Skin of body (tissue), 2 donors: Measurements from ENCODE around the gene OCA2. TPM values are rescaled to one million over a fixed set of nuclear protein-coding genes. Genes with fewer than 3 reads are reported as not detected.
"Not testable (repeated sequence)": the region's sequence is repeated elsewhere in the genome, so short reads cannot be mapped to it uniquely, and the experiment has no call there.

Experiments
- DNase-seq: peaks from one replicate; lab custom pipeline; 2025; lab: John Stamatoyannopoulos, UW
- total RNA-seq: library from RNA; depleted of rRNA; stranded (reverse); fragments of >200 nt; gene quantifications from one replicate; pipeline ENCODE4 v1.2.3, GENCODE V29; 2014

Gene OCA2
- total RNA-seq, 1 donor from 2014 or later = 1.4 TPM

GRCh38 chr15:28121577-28121976 is 22.5 kb upstream of the OCA2 start:
- DNase-seq = not testable (repeated sequence)

GRCh38 chr15:28120359-28120640 is 21.2 kb upstream of the OCA2 start:
- DNase-seq = no peak

GRCh38 chr15:28118531-28118930 is 19.4 kb upstream of the OCA2 start:
- no peak for DNase-seq

GRCh38 chr15:28118083-28118482 is 19.0 kb upstream of the OCA2 start:
- DNase-seq = no peak

- DNase-seq = no peak
Measured at GRCh38 chr15:28117432-28117990, 18.4 kb upstream of the OCA2 start.

- DNase-seq = no peak
Measured at GRCh38 chr15:28116521-28117431, 17.7 kb upstream of the OCA2 start.

- DNase-seq = no peak
Measured at GRCh38 chr15:28115871-28116270, 16.8 kb upstream of the OCA2 start.

GRCh38 chr15:28114721-28115622 is 15.9 kb upstream of the OCA2 start:
- DNase-seq = no peak

GRCh38 chr15:28114114-28114455 is 15.0 kb upstream of the OCA2 start:
- no peak for DNase-seq

GRCh38 chr15:28113394-28114113 is 14.4 kb upstream of the OCA2 start:
- no peak for DNase-seq

GRCh38 chr15:28112962-28113361 is 13.8 kb upstream of the OCA2 start:
- no peak for DNase-seq

GRCh38 chr15:28112101-28112760 is 13.1 kb upstream of the OCA2 start:
- no peak for DNase-seq

- DNase-seq = no peak
Measured at GRCh38 chr15:28111543-28111942, 12.4 kb upstream of the OCA2 start.

GRCh38 chr15:28110481-28110881 is 11.4 kb upstream of the OCA2 start:
- no peak for DNase-seq

- no peak for DNase-seq
Measured at GRCh38 chr15:28109626-28110455, 10.7 kb upstream of the OCA2 start.

- DNase-seq = peak; percentile 67
Measured at GRCh38 chr15:28107904-28108275, 8.8 kb upstream of the OCA2 start.

- DNase-seq = no peak
Measured at GRCh38 chr15:28107111-28107903, 8.2 kb upstream of the OCA2 start.

- DNase-seq = no peak
Measured at GRCh38 chr15:28106294-28107110, 7.4 kb upstream of the OCA2 start.

- DNase-seq = no peak
Measured at GRCh38 chr15:28105793-28106192, 6.7 kb upstream of the OCA2 start.
